BE2C (cell line): Measurements from ENCODE around the gene ERG28.

Experiments
- DNase-seq: peaks from one replicate; pipeline ENCODE4 v3.0.0-alpha.2; 2020
- H3K27me3 ChIP-seq: fragments of 250-450 bp; sonication (Bioruptor Pico); 2 replicates; pipeline ENCODE4 v1.5.1; 2020; ENCODE audit warnings: mild to moderate bottlenecking
- H3K36me3 ChIP-seq: fragments of 250-450 bp; sonication (Bioruptor Pico); 2 replicates; pipeline ENCODE4 v1.5.1; 2020; ENCODE audit warnings: mild to moderate bottlenecking
- H3K4me1 ChIP-seq: fragments of 250-450 bp; sonication (Bioruptor Pico); 2 replicates; pipeline ENCODE4 v1.5.1; 2020
- H3K4me3 ChIP-seq: 2 replicates; pipeline ENCODE4 v1.5.1; 2011; ENCODE audit warnings: low read depth, low read length
- H3K9me3 ChIP-seq: fragments of 250-450 bp; sonication (Bioruptor Pico); 2 replicates; pipeline ENCODE4 v1.5.1; 2020
- CTCF ChIP-seq: IDR thresholded peaks from 2 replicates; pipeline ENCODE4 v1.5.1; 2012; ENCODE audit warnings: mild to moderate bottlenecking, low read depth, low read length

ERG28 gene

GRCh38 chr14:75626863-75627262, 33.8 kb downstream of the ERG28 start:
- Histone ChIP-seq H3K4me3 (no peak overlapping the region), H3K9me3 (no peaks in the 10 kb centered on the region)
- TF ChIP-seq CTCF = no peak

GRCh38 chr14:75626396-75626795, 34.3 kb downstream of the ERG28 start:
- no peaks in the 10 kb centered on the region for H3K27me3 ChIP-seq
- no peaks in the 10 kb centered on the region for H3K36me3 ChIP-seq
- no peak overlapping the region for H3K4me3 ChIP-seq
- TF ChIP-seq CTCF = no peak
- DNase-seq = no peak
- H3K9me3 ChIP-seq = no peaks in the 10 kb centered on the region
- no peaks in the 10 kb centered on the region for H3K4me1 ChIP-seq

More at GRCh38 chr14:75626863-75627262, 33.8 kb downstream of the ERG28 start:
- Histone ChIP-seq H3K4me1 (no peaks in the 10 kb centered on the region), H3K27me3 (no peaks in the 10 kb centered on the region), H3K36me3 (no peaks in the 10 kb centered on the region)
- DNase-seq = no peak

GRCh38 chr14:75625034-75625433, 35.6 kb downstream of the ERG28 start:
- Histone ChIP-seq H3K27me3 (no peaks in the 10 kb centered on the region), H3K4me1 (no peaks in the 10 kb centered on the region), H3K4me3 (no peak overlapping the region), H3K9me3 (no peaks in the 10 kb centered on the region), H3K36me3 (no peaks in the 10 kb centered on the region)
- no peak for TF ChIP-seq CTCF
- no peak for DNase-seq

- no peaks in the 10 kb centered on the region for H3K4me1 ChIP-seq
- H3K36me3 ChIP-seq = no peaks in the 10 kb centered on the region
- no peak for DNase-seq
- no peak for TF ChIP-seq CTCF
- no peak overlapping the region for H3K4me3 ChIP-seq
- no peaks in the 10 kb centered on the region for H3K9me3 ChIP-seq
- no peaks in the 10 kb centered on the region for H3K27me3 ChIP-seq
These were observed 41.1 kb downstream of the ERG28 start for GRCh38 chr14:75619548-75619947.

GRCh38 chr14:75615200-75615599, 45.5 kb downstream of the ERG28 start:
- DNase-seq = no peak
- no peak for TF ChIP-seq CTCF
- Histone ChIP-seq H3K4me1 (no peaks in the 10 kb centered on the region), H3K9me3 (no peaks in the 10 kb centered on the region), H3K36me3 (no peaks in the 10 kb centered on the region), H3K4me3 (no peak overlapping the region), H3K27me3 (peaks cover 21% of the 10 kb centered on the region)

GRCh38 chr14:75614179-75614578, 46.5 kb downstream of the ERG28 start:
- Histone ChIP-seq H3K27me3 (peaks cover 21% of the 10 kb centered on the region), H3K4me1 (no peaks in the 10 kb centered on the region), H3K4me3 (no peak overlapping the region), H3K36me3 (no peaks in the 10 kb centered on the region), H3K9me3 (no peaks in the 10 kb centered on the region; the same call in 1 of the 2 replicates)
- no peak for DNase-seq
- no peak for TF ChIP-seq CTCF
